OCI-LY1 (cell line): ENCODE data around the gene FBXL17.

Experiments
- CTCF ChIP-seq: fragments of 200-600 bp; sonication (generic), shearing (Covaris generic); IDR thresholded peaks from 2 replicates; pipeline ENCODE4 v1.5.1; 2017; ENCODE audit warnings: mild to moderate bottlenecking, antibody characterized with exemption, low read length, moderate library complexity, mixed read lengths
- EZH2 ChIP-seq: fragments of 200-600 bp; sonication (generic), shearing (Covaris generic); IDR thresholded peaks from 2 replicates; pipeline ENCODE4 v1.8.0; 2017; ENCODE audit warnings: borderline replicate concordance, mixed run types, mild to moderate bottlenecking, antibody characterized with exemption, low read length, moderate library complexity, mixed read lengths

GRCh38 chr5:108064302-108064701 lies 317.6 kb downstream of the FBXL17 start:
- TF ChIP-seq CTCF (no peak), EZH2 (no peak)
